Esophagus muscularis mucosa (tissue), 4 donors: ENCODE results near the gene RNASE7. TPM values are rescaled to one million over a fixed set of nuclear protein-coding genes. Genes with fewer than 3 reads are reported as not detected.

Experiments used
- DNase-seq: peaks from one replicate; pipeline ENCODE4 v3.0.0-alpha.2; 2017; ENCODE audit errors: extremely low spot score
- H3K27ac ChIP-seq, 4 donors: fragments of 200-600 bp; sonication (generic); replicated peaks in 1 of 4; 1 replicate in 3 of 4; 2 replicates in 1 of 4; pipeline ENCODE4 v1.5.1; 2016 to 2019; ENCODE audit warnings: mild to moderate bottlenecking in 1 of 4
- H3K27me3 ChIP-seq, 4 donors: fragments of 200-600 bp; sonication (generic); one replicate each; pipeline versions ENCODE4 v1.5.1 to v1.6.0; 2016 to 2019
- H3K36me3 ChIP-seq, 4 donors: fragments of 200-600 bp; sonication (generic); one replicate each; pipeline ENCODE4 v1.5.1; 2016 to 2019
- H3K4me1 ChIP-seq, 4 donors: fragments of 200-600 bp; sonication (generic); one replicate each; pipeline ENCODE4 v1.5.1; 2016 to 2019
- H3K4me3 ChIP-seq, 4 donors: fragments of 200-600 bp; sonication (generic); 1 replicate in 2 of 4; 2 replicates in 2 of 4; pipeline ENCODE4 v1.5.1; 2016 to 2019; ENCODE audit warnings: mild to moderate bottlenecking in 4 of 4, moderate library complexity in 1 of 4
- H3K9me3 ChIP-seq, 4 donors: fragments of 200-600 bp; sonication (generic); 1 replicate in 3 of 4; 2 replicates in 1 of 4; pipeline ENCODE4 v1.5.1; 2016 to 2019
- EP300 ChIP-seq: sonication (generic); formaldehyde crosslinking; IDR thresholded peaks from one replicate; pipeline ENCODE4 v1.6.1; 2017; ENCODE audit warnings: antibody characterized with exemption
- POLR2A ChIP-seq: fragments of 450-650 bp; IDR thresholded peaks from one replicate; pipeline ENCODE4 v1.6.1; 2017; ENCODE audit warnings: antibody characterized with exemption, moderate library complexity, mild to moderate bottlenecking, low read depth
- POLR2AphosphoS5 ChIP-seq, 2 donors: sonication (generic); formaldehyde crosslinking; IDR thresholded peaks; one replicate each; pipeline ENCODE4 v1.6.1; 2017; ENCODE audit warnings: antibody characterized with exemption in 2 of 2
- WGBS: methylation state at CpG from one replicate; pipeline ENCODE4 v1.1.5; 2018; 5-methylcytosine and 5-hydroxymethylcytosine counted together
- intact Hi-C: fragments of 100-400 bp; cut with DNase I; formaldehyde crosslinking; loops from one replicate; pipeline ENCODE4 v1.15.1; 2023
- total RNA-seq, 4 donors: library from RNA; depleted of rRNA; stranded (reverse); fragments of >200 nt; gene quantifications; one replicate each; pipeline versions ENCODE4 v1.1.0 to v1.2.1, GENCODE V29; 2016
- TF ChIP-seq, protein P1 (sequence below), 3 experiments: fragments of 200-600 bp in 2 of 3; fragments of 450-650 bp in 1 of 3; sonication (generic) in 2 of 3; IDR thresholded peaks; one replicate each; pipeline ENCODE4 v1.5.1; 2017 to 2019; ENCODE audit warnings: antibody characterized with exemption in 3 of 3, mild to moderate bottlenecking in 2 of 3, moderate library complexity in 1 of 3

RNASE7 gene
- total RNA-seq, 4 donors from 2014 or later, result not detected

- Histone ChIP-seq H3K9me3 (no peaks in the 10 kb centered on the region), H3K36me3 (peaks cover 36 to 99% (median 95%) of the 10 kb centered on the region in 4 donors), H3K4me1 (peaks cover 5 to 12% (median 10%) of the 10 kb centered on the region in 4 donors), H3K4me3 (no peak overlapping the region), H3K27ac (no peak overlapping the region), H3K27me3 (no peaks in the 10 kb centered on the region)
- TF ChIP-seq, protein P1, sequence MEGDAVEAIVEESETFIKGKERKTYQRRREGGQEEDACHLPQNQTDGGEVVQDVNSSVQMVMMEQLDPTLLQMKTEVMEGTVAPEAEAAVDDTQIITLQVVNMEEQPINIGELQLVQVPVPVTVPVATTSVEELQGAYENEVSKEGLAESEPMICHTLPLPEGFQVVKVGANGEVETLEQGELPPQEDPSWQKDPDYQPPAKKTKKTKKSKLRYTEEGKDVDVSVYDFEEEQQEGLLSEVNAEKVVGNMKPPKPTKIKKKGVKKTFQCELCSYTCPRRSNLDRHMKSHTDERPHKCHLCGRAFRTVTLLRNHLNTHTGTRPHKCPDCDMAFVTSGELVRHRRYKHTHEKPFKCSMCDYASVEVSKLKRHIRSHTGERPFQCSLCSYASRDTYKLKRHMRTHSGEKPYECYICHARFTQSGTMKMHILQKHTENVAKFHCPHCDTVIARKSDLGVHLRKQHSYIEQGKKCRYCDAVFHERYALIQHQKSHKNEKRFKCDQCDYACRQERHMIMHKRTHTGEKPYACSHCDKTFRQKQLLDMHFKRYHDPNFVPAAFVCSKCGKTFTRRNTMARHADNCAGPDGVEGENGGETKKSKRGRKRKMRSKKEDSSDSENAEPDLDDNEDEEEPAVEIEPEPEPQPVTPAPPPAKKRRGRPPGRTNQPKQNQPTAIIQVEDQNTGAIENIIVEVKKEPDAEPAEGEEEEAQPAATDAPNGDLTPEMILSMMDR (IDR thresholded peaks at IDR 0.05), result no peak
- no peak for TF ChIP-seq EP300
- no peak for TF ChIP-seq POLR2AphosphoS5 (IDR thresholded peaks at IDR 0.05)
- TF ChIP-seq POLR2A, result no peak
- DNase-seq, result no peak
- WGBS, result 70% methylated on average over 2 of the region's 2 CpGs
- intact Hi-C loops, result no loop called here
Measured at GRCh38 chr14:21077672-21078071, 35.5 kb downstream of the RNASE7 start.

- WGBS, result 82% methylated on average over 5 of the region's 5 CpGs
- intact Hi-C loops, result no loop called here
- H3K4me3 ChIP-seq, result no peak overlapping the region
- peaks cover 0 to 10% (median 5%) of the 10 kb centered on the region in 4 donors for H3K4me1 ChIP-seq
- no peaks in the 10 kb centered on the region for H3K27me3 ChIP-seq
- peaks cover 42 to 100% (median 96%) of the 10 kb centered on the region in 4 donors for H3K36me3 ChIP-seq
- no peak for DNase-seq
- H3K9me3 ChIP-seq, result no peaks in the 10 kb centered on the region
- H3K27ac ChIP-seq, result no peak overlapping the region
- TF ChIP-seq POLR2A, result no peak
- no peak for TF ChIP-seq POLR2AphosphoS5 (IDR thresholded peaks at IDR 0.05)
- no peak for TF ChIP-seq EP300
- TF ChIP-seq, protein P1 (IDR thresholded peaks at IDR 0.05), result no peak
Measured at GRCh38 chr14:21078287-21078686, 36.1 kb downstream of the RNASE7 start.

DNA sequence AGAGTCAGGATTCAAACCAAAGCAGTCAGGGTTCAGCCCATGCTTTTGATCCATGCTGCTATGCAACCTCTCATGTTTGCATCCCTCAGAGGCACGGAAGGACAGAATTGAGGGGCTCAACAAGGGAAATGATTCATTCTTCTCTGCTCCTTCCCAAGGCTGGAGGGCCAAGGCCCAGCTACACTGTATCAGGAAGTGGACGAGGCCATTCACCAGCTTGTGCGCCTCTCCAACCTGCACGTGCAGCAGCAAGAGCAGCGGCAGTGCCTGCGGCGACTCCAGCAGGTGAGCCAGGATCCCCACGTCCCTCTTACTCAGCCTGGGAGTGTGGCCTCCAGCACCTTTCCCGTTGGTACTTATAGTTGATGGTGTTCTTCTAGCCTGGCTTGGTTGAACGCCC is 36.6 kb downstream of the RNASE7 start:
- no peak overlapping the region for H3K27ac ChIP-seq
- TF ChIP-seq POLR2AphosphoS5 (IDR thresholded peaks at IDR 0.05) (no peak), EP300 (no peak)

GRCh38 chr14:21081521-21082142 is 39.5 kb downstream of the RNASE7 start:
- Histone ChIP-seq H3K9me3 (no peaks in the 10 kb centered on the region), H3K4me1 (peaks cover 4 to 18% (median 6%) of the 10 kb centered on the region in 4 donors), H3K36me3 (peaks cover 34 to 100% (median 96%) of the 10 kb centered on the region in 4 donors), H3K27me3 (no peaks in the 10 kb centered on the region), H3K27ac (no peak overlapping the region), H3K4me3 (no peak overlapping the region)
- DNase-seq, result no peak
- WGBS, result 77% methylated on average over 3 of the region's 30 CpGs
- intact Hi-C loops, result no loop called here
- TF ChIP-seq POLR2AphosphoS5 (IDR thresholded peaks at IDR 0.05) (no peak), EP300 (no peak), POLR2A (no peak)
- TF ChIP-seq, protein P1 (IDR thresholded peaks at IDR 0.05), result no peak

More for the DNA sequence above, 36.6 kb downstream of the RNASE7 start:
- WGBS, result 93% methylated on average over 8 of the region's 10 CpGs
- no peaks in the 10 kb centered on the region for H3K27me3 ChIP-seq
- H3K36me3 ChIP-seq, result peaks cover 42 to 100% (median 98%) of the 10 kb centered on the region in 4 donors
- peaks cover 0 to 8% (median 3%) of the 10 kb centered on the region in 4 donors for H3K4me1 ChIP-seq
- H3K4me3 ChIP-seq, result no peak overlapping the region
- no peak for DNase-seq
- intact Hi-C loops, result no loop called here
- H3K9me3 ChIP-seq, result no peaks in the 10 kb centered on the region

DNA sequence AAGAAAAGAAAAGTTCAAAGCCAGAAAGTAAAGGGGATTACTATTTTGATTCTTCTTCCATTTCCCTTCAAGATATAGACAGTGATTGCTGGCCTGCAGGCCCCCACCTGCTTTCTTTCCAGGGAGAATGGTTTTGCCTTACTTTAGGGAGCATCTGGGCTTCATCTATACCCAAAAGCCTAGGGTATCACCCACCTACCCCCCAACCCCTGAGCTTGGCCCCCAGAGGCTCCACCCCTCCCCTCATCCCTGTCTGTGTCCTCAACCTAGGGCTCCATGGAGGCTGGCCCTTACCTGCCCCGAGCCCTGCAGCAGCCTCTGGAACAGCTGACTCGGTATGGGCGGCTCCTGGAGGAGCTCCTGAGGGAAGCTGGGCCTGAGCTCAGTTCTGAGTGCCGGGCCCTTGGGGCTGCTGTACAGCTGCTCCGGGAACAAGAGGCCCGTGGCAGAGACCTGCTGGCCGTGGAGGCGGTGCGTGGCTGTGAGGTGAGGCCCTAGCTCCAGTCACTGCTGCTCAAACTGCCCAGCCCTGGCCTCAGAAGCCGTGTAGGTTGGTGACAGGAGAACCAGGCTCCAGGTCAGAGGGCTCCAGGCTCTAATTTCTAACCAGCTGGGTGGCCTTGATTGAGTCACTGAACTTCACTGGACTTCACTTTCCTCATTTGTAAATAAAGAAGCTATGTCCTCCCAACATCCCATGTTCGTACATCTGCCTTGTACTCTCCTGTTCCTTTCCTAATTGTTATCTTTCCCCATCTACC is 41.6 kb downstream of the RNASE7 start:
- DNase-seq, result no peak
- Histone ChIP-seq H3K4me3 (no peak overlapping the region), H3K27ac (no peak overlapping the region), H3K36me3 (peaks cover 33 to 98% (median 86%) of the 10 kb centered on the region in 4 donors), H3K9me3 (no peaks in the 10 kb centered on the region), H3K4me1 (peaks cover 9 to 29% (median 16%) of the 10 kb centered on the region in 4 donors), H3K27me3 (no peaks in the 10 kb centered on the region)
- WGBS, result 85% methylated on average over 7 of the region's 11 CpGs
- TF ChIP-seq POLR2AphosphoS5 (IDR thresholded peaks at IDR 0.05) (no peak), POLR2A (no peak), EP300 (no peak)
- TF ChIP-seq, protein P1 (IDR thresholded peaks at IDR 0.05), result no peak
- intact Hi-C loops, result no loop called here
